ENCODE measurements around the gene ADAMTSL3. TPM values are rescaled to one million over a fixed set of nuclear protein-coding genes. Genes with fewer than 3 reads are reported as not detected.

ADAMTSL3 gene
- total RNA-seq, 5 donors from 2014 or later (not counting 1 experiment from before 2014, with no cell fraction given), result 0.07 to 0.15 (median 0.12) TPM; not detected in 1

DNA sequence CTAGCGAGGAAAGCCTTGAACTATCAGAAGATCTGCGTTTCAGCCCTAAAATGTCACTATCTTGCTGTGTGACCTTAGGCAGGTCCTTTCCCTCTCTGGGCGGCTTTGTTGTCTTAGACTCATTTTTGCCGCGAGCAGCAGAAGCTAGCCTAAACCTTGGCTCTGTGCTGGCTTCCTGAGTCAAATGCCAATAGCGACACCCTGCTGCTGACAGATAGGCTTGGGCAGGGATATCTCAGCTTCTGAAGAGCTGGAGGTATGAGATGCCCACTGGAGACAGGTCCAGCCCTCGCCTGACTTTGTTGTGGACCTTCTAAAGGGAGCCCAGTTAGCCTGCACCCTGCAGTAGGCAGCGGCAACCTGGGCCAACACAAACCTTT lies 1.3 kb downstream of the ADAMTSL3 start:
- no peaks in the 10 kb centered on the region for H3K4me1 Mint-ChIP-seq
- no peaks in the 10 kb centered on the region for H3K36me3 Mint-ChIP-seq
- CTCF ChIA-PET, result no interaction called here
- WGBS (ENCODE audit: insufficient coverage), result 75% methylated on average over 7 of the region's 8 CpGs
- Histone ChIP-seq H3K36me3 (ENCODE audit: control insufficient read depth in 2 of 2, extremely low read depth in 1 of 2, insufficient read depth in 1 of 2, low read length in 1 of 2) (no peaks in the 10 kb centered on the region), H3K27ac (ENCODE audit: low read length) (no peak overlapping the region), H3K4me1 (ENCODE audit: control insufficient read depth in 1 of 2, extremely low read depth in 1 of 2, insufficient read depth in 2 of 2, low read length in 2 of 2) (no peaks in the 10 kb centered on the region), H3K9me3 (no peaks in the 10 kb centered on the region), H3K27me3 (replicated peaks in 1 of 2; ENCODE audit: control insufficient read depth in 2 of 2, extremely low read depth in 1 of 2, insufficient read depth in 2 of 2, low read length in 1 of 2) (peaks cover 5 to 33% of the 10 kb centered on the region in 2 experiments), H3K4me3 (ENCODE audit: control insufficient read depth in 1 of 2, extremely low read depth in 1 of 2, low read length in 1 of 2) (no peak overlapping the region)
- POLR2A ChIA-PET, result no interaction called here
- H3K27me3 Mint-ChIP-seq, result peaks cover 29 to 39% of the 10 kb centered on the region in 2 donors
- H3K27ac Mint-ChIP-seq, result no peak overlapping the region
- peaks cover 0 to 8% (median 4%) of the 10 kb centered on the region in 3 donors for H3K9me3 Mint-ChIP-seq
- ATAC-seq (replicated peaks in 1 of 4) (no peak), DNase-seq (no peak)
- H3K4me3 Mint-ChIP-seq, result no peak overlapping the region

GRCh38 chr15:83656192-83656591 lies 2.3 kb downstream of the ADAMTSL3 start:
- DNase-seq, result no peak
- WGBS (ENCODE audit: insufficient coverage), result 100% methylated on average over 1 of the region's 5 CpGs
- ChIA-PET CTCF (no interaction called here), POLR2A (no interaction called here)
- Histone ChIP-seq H3K27me3 (replicated peaks in 1 of 2; ENCODE audit: control insufficient read depth in 2 of 2, extremely low read depth in 1 of 2, insufficient read depth in 2 of 2, low read length in 1 of 2) (peaks cover 5 to 30% of the 10 kb centered on the region in 2 experiments), H3K4me3 (ENCODE audit: control insufficient read depth in 1 of 2, extremely low read depth in 1 of 2, low read length in 1 of 2) (no peak overlapping the region), H3K27ac (ENCODE audit: low read length) (no peak overlapping the region), H3K36me3 (ENCODE audit: control insufficient read depth in 2 of 2, extremely low read depth in 1 of 2, insufficient read depth in 1 of 2, low read length in 1 of 2) (no peaks in the 10 kb centered on the region), H3K9me3 (no peaks in the 10 kb centered on the region), H3K4me1 (ENCODE audit: control insufficient read depth in 1 of 2, extremely low read depth in 1 of 2, insufficient read depth in 2 of 2, low read length in 2 of 2) (no peaks in the 10 kb centered on the region)
- Mint-ChIP-seq H3K4me3 (no peak overlapping the region), H3K36me3 (no peaks in the 10 kb centered on the region), H3K27ac (no peak overlapping the region), H3K4me1 (no peaks in the 10 kb centered on the region), H3K27me3 (peaks cover 29 to 38% of the 10 kb centered on the region in 2 donors), H3K9me3 (peaks cover 0 to 8% (median 4%) of the 10 kb centered on the region in 3 donors)
- ATAC-seq (replicated peaks in 1 of 4), result no peak

- 69% methylated on average over 3 of the region's 10 CpGs for WGBS (ENCODE audit: insufficient coverage)
- CTCF ChIA-PET, result no interaction called here
- H3K9me3 Mint-ChIP-seq, result peaks cover 0 to 8% (median 4%) of the 10 kb centered on the region in 3 donors
- Histone ChIP-seq H3K27me3 (replicated peaks in 1 of 2; ENCODE audit: control insufficient read depth in 2 of 2, extremely low read depth in 1 of 2, insufficient read depth in 2 of 2, low read length in 1 of 2) (peaks cover 3 to 30% of the 10 kb centered on the region in 2 experiments), H3K27ac (ENCODE audit: low read length) (no peak overlapping the region), H3K36me3 (ENCODE audit: control insufficient read depth in 2 of 2, extremely low read depth in 1 of 2, insufficient read depth in 1 of 2, low read length in 1 of 2) (no peaks in the 10 kb centered on the region), H3K9me3 (no peaks in the 10 kb centered on the region), H3K4me3 (ENCODE audit: control insufficient read depth in 1 of 2, extremely low read depth in 1 of 2, low read length in 1 of 2) (no peak overlapping the region), H3K4me1 (ENCODE audit: control insufficient read depth in 1 of 2, extremely low read depth in 1 of 2, insufficient read depth in 2 of 2, low read length in 2 of 2) (no peaks in the 10 kb centered on the region)
- H3K4me1 Mint-ChIP-seq, result no peaks in the 10 kb centered on the region
- H3K36me3 Mint-ChIP-seq, result no peaks in the 10 kb centered on the region
- POLR2A ChIA-PET, result interaction anchor here in 1 of 2 donors (0.6 kb wide), 1 partner anchor 237 kb away, joined by 3 read pairs; no protein-coding TSS in a partner anchor
- H3K27ac Mint-ChIP-seq, result no peak overlapping the region
- H3K4me3 Mint-ChIP-seq, result no peak overlapping the region
- no peak for ATAC-seq (replicated peaks in 1 of 4)
- H3K27me3 Mint-ChIP-seq, result peaks cover 25 to 35% of the 10 kb centered on the region in 2 donors
- DNase-seq, result no peak
Measured at GRCh38 chr15:83656943-83657528, 3.1 kb downstream of the ADAMTSL3 start.

GRCh38 chr15:83657549-83657948 lies 3.6 kb downstream of the ADAMTSL3 start:
- Mint-ChIP-seq H3K27me3 (peaks cover 20 to 30% of the 10 kb centered on the region in 2 donors), H3K36me3 (no peaks in the 10 kb centered on the region), H3K4me3 (no peak overlapping the region), H3K27ac (no peak overlapping the region), H3K9me3 (peaks cover 0 to 8% (median 4%) of the 10 kb centered on the region in 3 donors), H3K4me1 (no peaks in the 10 kb centered on the region)
- Histone ChIP-seq H3K9me3 (no peaks in the 10 kb centered on the region), H3K4me1 (ENCODE audit: control insufficient read depth in 1 of 2, extremely low read depth in 1 of 2, insufficient read depth in 2 of 2, low read length in 2 of 2) (no peaks in the 10 kb centered on the region), H3K27me3 (replicated peaks in 1 of 2; ENCODE audit: control insufficient read depth in 2 of 2, extremely low read depth in 1 of 2, insufficient read depth in 2 of 2, low read length in 1 of 2) (peaks cover 3 to 28% of the 10 kb centered on the region in 2 experiments), H3K27ac (ENCODE audit: low read length) (no peak overlapping the region), H3K36me3 (ENCODE audit: control insufficient read depth in 2 of 2, extremely low read depth in 1 of 2, insufficient read depth in 1 of 2, low read length in 1 of 2) (no peaks in the 10 kb centered on the region), H3K4me3 (ENCODE audit: control insufficient read depth in 1 of 2, extremely low read depth in 1 of 2, low read length in 1 of 2) (no peak overlapping the region)
- POLR2A ChIA-PET, result no interaction called here
- ATAC-seq (replicated peaks in 1 of 4), result no peak
- DNase-seq, result no peak
- CTCF ChIA-PET, result interaction anchor here in 1 of 2 donors (0.6 kb wide), 1 partner anchor 422 kb away, joined by 3 read pairs; no protein-coding TSS in a partner anchor
- 96% methylated on average over 4 of the region's 4 CpGs for WGBS (ENCODE audit: insufficient coverage)

DNA sequence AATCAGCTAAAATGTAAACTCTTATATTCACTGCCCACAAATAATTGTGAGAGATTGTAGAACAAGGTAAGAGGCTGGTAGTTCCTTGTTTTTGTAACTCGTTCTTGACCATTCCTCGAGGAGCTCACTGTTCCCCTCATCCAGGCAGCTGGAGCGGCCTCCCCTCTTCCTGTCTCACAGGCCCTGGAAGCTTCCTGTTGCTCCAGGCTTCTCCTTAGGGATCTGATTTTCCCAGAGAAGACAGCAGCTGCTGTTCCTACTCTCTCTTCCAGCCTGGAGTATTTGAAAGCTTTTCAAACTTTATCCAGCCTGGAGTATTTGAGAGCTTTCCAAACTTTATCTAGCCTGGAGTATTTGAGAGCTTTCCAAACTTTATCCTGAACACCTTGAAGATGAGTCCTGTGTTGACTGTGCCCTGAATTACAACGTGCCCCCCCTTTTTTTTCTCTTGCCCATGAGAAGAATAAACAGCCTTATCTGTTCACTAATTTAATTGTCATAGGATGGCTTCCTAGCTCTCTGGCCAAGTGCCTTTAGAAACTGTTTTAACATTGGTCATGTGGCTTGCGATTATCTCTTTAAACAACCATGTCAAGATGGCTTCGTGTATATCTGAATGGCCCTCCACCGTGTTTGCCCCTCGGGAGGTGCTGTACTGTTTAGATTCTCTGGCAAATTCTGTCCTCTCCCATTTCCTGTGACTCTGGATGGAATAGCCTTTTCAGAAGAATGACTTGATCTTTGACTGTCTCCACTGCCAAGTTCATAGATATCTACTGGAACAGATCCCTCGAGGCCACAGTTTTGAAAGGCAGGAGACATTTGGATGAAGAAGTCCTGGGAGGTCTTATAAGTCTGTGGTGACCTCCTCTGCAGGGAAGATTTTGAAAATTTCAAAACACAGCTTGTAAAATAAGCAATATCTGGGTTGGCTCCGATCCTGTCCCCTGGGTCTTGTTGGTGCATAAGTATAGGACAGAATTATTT lies 4.8 kb downstream of the ADAMTSL3 start:
- no peak for ATAC-seq (replicated peaks in 1 of 4)
- CTCF ChIA-PET, result no interaction called here
- Mint-ChIP-seq H3K4me3 (no peak overlapping the region), H3K9me3 (peaks cover 3 to 8% (median 4%) of the 10 kb centered on the region in 3 donors), H3K36me3 (no peaks in the 10 kb centered on the region), H3K27me3 (peaks cover 16 to 22% of the 10 kb centered on the region in 2 donors), H3K27ac (no peak overlapping the region), H3K4me1 (no peaks in the 10 kb centered on the region)
- no peak for DNase-seq
- peaks cover 0 to 20% of the 10 kb centered on the region in 2 experiments for H3K27me3 ChIP-seq (replicated peaks in 1 of 2; ENCODE audit: control insufficient read depth in 2 of 2, extremely low read depth in 1 of 2, insufficient read depth in 2 of 2, low read length in 1 of 2)
- 80% methylated on average over 6 of the region's 10 CpGs for whole genome bisulfite sequencing (ENCODE audit: insufficient coverage)
- no peaks in the 10 kb centered on the region for H3K36me3 ChIP-seq (ENCODE audit: control insufficient read depth in 2 of 2, extremely low read depth in 1 of 2, insufficient read depth in 1 of 2, low read length in 1 of 2)
- no peaks in the 10 kb centered on the region for H3K9me3 ChIP-seq
- no peak overlapping the region for H3K4me3 ChIP-seq (ENCODE audit: control insufficient read depth in 1 of 2, extremely low read depth in 1 of 2, low read length in 1 of 2)
- H3K27ac ChIP-seq (ENCODE audit: low read length), result no peak overlapping the region
- no peaks in the 10 kb centered on the region for H3K4me1 ChIP-seq (ENCODE audit: control insufficient read depth in 1 of 2, extremely low read depth in 1 of 2, insufficient read depth in 2 of 2, low read length in 2 of 2)
- POLR2A ChIA-PET, result no interaction called here

DNA sequence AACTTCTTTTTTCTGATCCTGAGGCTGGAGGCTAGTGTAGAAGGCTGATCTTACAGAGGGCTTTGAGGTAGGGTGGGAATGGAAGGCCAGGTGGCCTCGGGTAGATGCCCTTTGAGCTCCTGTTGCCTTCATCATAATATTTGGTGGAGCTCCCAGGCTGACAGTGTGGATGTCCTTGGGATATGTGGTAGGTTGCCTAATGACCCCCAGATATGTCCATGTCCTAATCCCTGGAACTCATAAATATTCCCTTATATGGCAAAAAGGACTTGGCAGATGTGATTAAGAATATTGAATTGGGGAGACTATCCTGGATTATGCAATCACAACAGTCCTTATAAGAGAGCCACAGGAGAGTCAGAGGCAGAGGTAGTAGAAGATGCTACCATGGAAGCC lies 5.5 kb downstream of the ADAMTSL3 start:
- H3K4me1 ChIP-seq (ENCODE audit: control insufficient read depth in 1 of 2, extremely low read depth in 1 of 2, insufficient read depth in 2 of 2, low read length in 2 of 2), result no peaks in the 10 kb centered on the region
- Mint-ChIP-seq H3K4me1 (no peaks in the 10 kb centered on the region), H3K9me3 (peaks cover 3 to 10% (median 4%) of the 10 kb centered on the region in 3 donors), H3K27ac (no peak overlapping the region), H3K27me3 (peaks cover 16 to 23% of the 10 kb centered on the region in 2 donors), H3K36me3 (no peaks in the 10 kb centered on the region), H3K4me3 (no peak overlapping the region)
- WGBS (ENCODE audit: insufficient coverage), result no CpG with 5 or more reads among the region's 1 CpG
- ChIA-PET POLR2A (no interaction called here), CTCF (no interaction called here)
- no peak overlapping the region for H3K27ac ChIP-seq (ENCODE audit: low read length)
- no peaks in the 10 kb centered on the region for H3K36me3 ChIP-seq (ENCODE audit: control insufficient read depth in 2 of 2, extremely low read depth in 1 of 2, insufficient read depth in 1 of 2, low read length in 1 of 2)
- H3K27me3 ChIP-seq (replicated peaks in 1 of 2; ENCODE audit: control insufficient read depth in 2 of 2, extremely low read depth in 1 of 2, insufficient read depth in 2 of 2, low read length in 1 of 2), result peaks cover 0 to 15% of the 10 kb centered on the region in 2 experiments
- ATAC-seq (replicated peaks in 1 of 4), result no peak
- H3K9me3 ChIP-seq, result no peaks in the 10 kb centered on the region
- no peak overlapping the region for H3K4me3 ChIP-seq (ENCODE audit: control insufficient read depth in 1 of 2, extremely low read depth in 1 of 2, low read length in 1 of 2)
- DNase-seq, result no peak

Data from T-cell (primary cell).